Stimulated activated CD4-positive, alpha-beta T cell treated with anti-CD3 and anti-CD28 coated beads, Interleukin-2, amount 100 ng/mL, for 4 hours (primary cell): ENCODE data around the gene SLC25A13.
A peak's percentile ranks its signal among the peaks of the same experiment; 100 is the strongest.

Experiments
- DNase-seq: peaks from one replicate; pipeline ENCODE4 v3.0.0-alpha.2; 2020; ENCODE audit warnings: low read depth

SLC25A13 gene

DNA sequence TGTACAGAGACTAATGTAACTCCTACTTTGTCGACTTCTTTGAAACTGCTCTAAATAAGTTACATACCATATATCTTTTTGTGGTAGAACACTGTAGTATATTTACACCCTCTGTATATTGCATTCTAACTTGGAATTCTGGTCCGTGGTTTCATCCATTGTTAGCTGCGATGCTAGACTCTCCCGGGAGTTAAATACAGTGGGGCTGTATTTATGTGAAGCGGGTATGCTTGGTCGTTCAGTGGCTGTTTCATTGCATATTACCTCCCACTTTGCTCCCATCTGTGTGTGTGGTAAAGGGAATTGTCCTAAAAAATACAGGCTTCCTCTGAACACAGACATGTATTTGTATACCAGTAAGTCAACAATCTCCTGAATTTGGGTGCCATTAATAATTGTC lies 231.1 kb downstream of the SLC25A13 start:
- no peak for DNase-seq

GRCh38 chr7:96089511-96089910 lies 232.4 kb downstream of the SLC25A13 start:
- DNase-seq, result no peak

DNA sequence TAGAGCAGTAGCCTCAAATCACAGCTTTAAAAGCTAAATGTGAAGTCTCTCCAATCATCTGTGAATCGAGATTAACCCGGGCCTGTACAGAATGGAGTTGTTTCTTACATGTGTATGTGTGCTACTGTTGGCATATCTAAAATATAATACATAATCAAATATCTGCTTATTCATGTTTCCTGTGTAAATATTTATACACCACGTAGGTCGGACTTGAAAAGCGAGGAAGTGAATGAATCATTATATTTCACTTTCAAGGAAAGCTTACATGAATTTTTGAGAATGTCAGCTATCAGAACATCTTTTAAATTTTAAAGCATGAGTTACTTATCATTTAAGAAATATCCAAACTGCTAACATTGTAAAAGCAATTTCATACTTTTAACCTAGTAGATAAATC lies 233.3 kb downstream of the SLC25A13 start:
- DNase-seq, result no peak

GRCh38 chr7:96085953-96086352 lies 235.9 kb downstream of the SLC25A13 start:
- no peak for DNase-seq

DNA sequence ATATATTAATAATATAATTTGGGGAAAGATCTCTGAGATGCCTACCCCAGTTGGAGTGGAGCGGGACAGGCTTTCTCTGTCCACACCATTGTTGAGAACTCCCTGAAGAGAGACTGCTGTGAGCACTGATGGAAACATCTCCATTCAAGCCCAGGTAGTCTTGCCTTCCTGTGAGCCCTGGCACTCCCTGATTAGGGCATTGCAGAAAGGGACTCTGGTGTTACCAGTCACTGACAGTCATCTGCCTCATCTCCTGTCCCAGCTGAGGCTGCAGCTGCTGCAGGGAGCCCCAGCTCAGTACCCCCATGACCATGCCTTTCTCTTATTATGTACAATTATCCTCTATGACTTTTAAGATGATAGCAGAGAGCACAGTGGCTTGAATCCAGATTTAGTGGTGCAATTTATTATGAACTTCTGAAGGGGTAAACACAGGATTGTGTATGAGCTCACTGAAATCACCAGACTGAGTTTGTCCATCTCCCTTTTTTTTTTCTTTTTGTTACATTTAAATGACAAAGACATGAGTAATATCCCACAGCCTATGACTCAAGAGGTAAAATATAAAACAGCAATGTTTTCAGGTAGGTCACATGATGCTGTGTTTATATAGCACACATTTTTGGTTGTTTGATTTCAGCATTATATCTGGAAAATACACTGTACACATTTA lies 236.9 kb downstream of the SLC25A13 start:
- DNase-seq, result no peak

DNA sequence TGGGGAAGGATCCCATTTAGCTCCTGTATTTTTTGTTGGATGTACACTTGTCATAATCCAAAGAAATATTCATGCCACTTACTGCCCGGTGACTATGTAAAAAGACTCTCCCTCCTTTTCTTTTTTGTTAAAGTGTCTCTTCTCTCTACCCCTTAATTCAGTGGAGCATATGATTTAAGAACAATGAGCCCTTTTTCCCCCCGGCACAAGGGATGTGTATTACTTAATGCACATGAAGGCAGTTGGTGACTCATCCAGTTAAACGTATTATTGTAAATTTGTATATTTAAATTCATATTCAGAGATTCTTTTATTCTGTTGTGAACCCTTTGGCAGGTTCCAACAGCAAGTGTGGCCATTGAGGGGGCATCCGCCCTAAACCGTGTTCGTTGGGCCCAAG lies 241.9 kb downstream of the SLC25A13 start:
- no peak for DNase-seq

GRCh38 chr7:96076350-96076707 lies 245.6 kb downstream of the SLC25A13 start:
- no peak for DNase-seq

DNA sequence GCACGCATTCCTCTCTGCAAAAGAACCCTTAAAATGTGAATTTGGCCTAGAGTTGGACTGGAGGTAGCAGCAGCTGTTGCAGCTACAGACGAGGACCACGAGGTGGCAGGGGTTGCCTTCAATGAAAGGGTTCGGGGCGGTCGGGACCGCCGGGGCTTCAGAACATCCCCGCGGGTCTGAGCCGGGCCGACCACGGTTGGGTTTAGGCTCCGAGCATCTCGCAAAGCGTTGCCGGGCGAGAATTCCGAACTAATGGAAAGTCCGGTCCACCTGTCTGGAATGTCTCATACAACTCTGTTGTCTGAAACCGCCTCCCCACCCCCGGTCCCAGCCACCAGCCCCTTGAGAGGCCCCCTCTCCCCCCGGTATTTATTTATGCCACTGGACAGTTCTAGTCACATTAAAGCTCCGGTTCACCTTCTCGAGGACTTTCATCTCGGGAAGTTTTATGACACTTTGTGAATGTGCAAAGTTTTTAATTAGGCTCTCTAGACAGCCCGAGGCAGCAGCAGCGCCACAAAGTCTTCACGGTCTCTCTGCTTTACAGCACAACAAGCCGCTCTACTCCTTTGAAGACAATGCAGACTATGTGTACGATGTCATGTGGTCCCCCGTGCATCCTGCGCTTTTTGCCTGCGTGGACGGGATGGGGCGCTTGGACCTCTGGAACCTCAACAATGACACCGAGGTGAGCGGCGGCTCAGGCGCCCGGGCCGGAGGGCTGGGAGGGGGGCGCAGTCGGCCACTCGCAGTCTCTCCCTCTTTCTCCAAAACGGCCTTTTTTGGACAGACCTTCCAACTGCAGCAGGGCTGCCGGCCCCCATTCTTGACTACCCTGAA lies 246.2 kb downstream of the SLC25A13 start:
- DNase-seq, result peak; percentile 6

DNA sequence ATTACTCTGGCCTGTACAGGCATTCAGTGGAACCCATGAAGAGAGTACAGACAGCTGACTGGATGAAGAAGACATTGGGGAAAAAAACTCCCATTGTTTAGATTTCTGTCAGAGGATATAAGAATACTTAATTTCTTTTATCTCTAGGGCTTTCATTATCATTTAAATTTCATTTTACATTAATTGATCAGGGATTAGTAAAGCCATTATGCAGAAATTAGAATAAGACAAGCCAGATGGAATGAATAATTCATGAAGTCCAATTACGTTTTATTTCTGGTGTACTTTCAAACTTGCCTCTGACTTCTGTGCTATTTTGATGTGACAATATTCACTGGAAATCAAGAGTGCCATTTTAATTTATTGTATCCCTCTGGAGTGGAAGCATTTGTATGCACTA lies 247.0 kb downstream of the SLC25A13 start:
- no peak for DNase-seq
